ENCODE measurements around the gene ARL8A. TPM values are rescaled to one million over a fixed set of nuclear protein-coding genes. Genes with fewer than 3 reads are reported as not detected.
A peak's percentile ranks its signal among the peaks of the same experiment; 100 is the strongest.
"Not testable (repeated sequence)": the region's sequence is repeated elsewhere in the genome, so short reads cannot be mapped to it uniquely, and the experiment has no call there.

ARL8A gene
- total RNA-seq, 6 experiments from 2014 or later = 23.1 to 57.7 (median 36.1) TPM

- ATAC-seq = peak; percentile 19 to 79 (median 32)
- Histone ChIP-seq H3K4me3 (no peak overlapping the region), H3K36me3 (no peaks in the 10 kb centered on the region), H3K9me3 (no peaks in the 10 kb centered on the region), H3K27ac (no peak overlapping the region), H3K27me3 (no peaks in the 10 kb centered on the region), H3K4me1 (peaks cover 0 to 3% (median 0%) of the 10 kb centered on the region in 4 donors)
- peak in 1 of 3 donors; percentile 36 for DNase-seq
- intact Hi-C loops (cut with DNase I) = no loop called here
- WGBS (ENCODE audit: insufficient coverage, low coverage, low lambda C conversion rate, missing lambda C conversion rate) = 92% methylated on average over 2 of the region's 11 CpGs
- TF ChIP-seq CTCF (IDR thresholded peaks at IDR 0.05) (no peak), POLR2A (IDR thresholded peaks at IDR 0.05) (no peak)
These were observed 26.9 kb upstream of the ARL8A start for GRCh38 chr1:202171292-202172014.

- Histone ChIP-seq H3K4me1 (peaks cover 0 to 3% (median 0%) of the 10 kb centered on the region in 4 donors), H3K4me3 (no peak overlapping the region), H3K27me3 (no peaks in the 10 kb centered on the region), H3K9me3 (no peaks in the 10 kb centered on the region), H3K36me3 (no peaks in the 10 kb centered on the region), H3K27ac (no peak overlapping the region)
- TF ChIP-seq POLR2A (IDR thresholded peaks at IDR 0.05) (no peak), CTCF (IDR thresholded peaks at IDR 0.05) (no peak)
- DNase-seq (no peak), ATAC-seq (no peak)
- intact Hi-C loops (cut with DNase I) = no loop called here
- 90% methylated on average over 5 of the region's 6 CpGs for WGBS (ENCODE audit: insufficient coverage, low coverage, low lambda C conversion rate, missing lambda C conversion rate)
These were observed 26.2 kb upstream of the ARL8A start for GRCh38 chr1:202170726-202171125.

GRCh38 chr1:202168861-202169260 is 24.3 kb upstream of the ARL8A start:
- Histone ChIP-seq H3K4me1 (peaks cover 0 to 3% (median 0%) of the 10 kb centered on the region in 4 donors), H3K27ac (no peak overlapping the region), H3K4me3 (no peak overlapping the region), H3K9me3 (no peaks in the 10 kb centered on the region), H3K36me3 (no peaks in the 10 kb centered on the region), H3K27me3 (no peaks in the 10 kb centered on the region)
- DNase-seq (no peak), ATAC-seq (no peak)
- TF ChIP-seq POLR2A (IDR thresholded peaks at IDR 0.05) (no peak), CTCF (IDR thresholded peaks at IDR 0.05) (no peak)
- intact Hi-C loops (cut with DNase I) = no loop called here
- WGBS (ENCODE audit: insufficient coverage, low coverage, low lambda C conversion rate, missing lambda C conversion rate) = 75% methylated on average over 2 of the region's 7 CpGs

GRCh38 chr1:202167708-202168415 is 23.3 kb upstream of the ARL8A start:
- Histone ChIP-seq H3K36me3 (no peaks in the 10 kb centered on the region), H3K27ac (no peak overlapping the region), H3K4me3 (no peak overlapping the region), H3K9me3 (no peaks in the 10 kb centered on the region), H3K4me1 (peaks cover 0 to 7% (median 0%) of the 10 kb centered on the region in 4 donors), H3K27me3 (no peaks in the 10 kb centered on the region)
- DNase-seq (peak in 1 of 3 donors; percentile 37), ATAC-seq (no peak)
- 92% methylated on average over 4 of the region's 18 CpGs for WGBS (ENCODE audit: insufficient coverage, low coverage, low lambda C conversion rate, missing lambda C conversion rate)
- intact Hi-C loops (cut with DNase I) = no loop called here
- TF ChIP-seq POLR2A (IDR thresholded peaks at IDR 0.05) (no peak), CTCF (IDR thresholded peaks at IDR 0.05) (no peak)

- H3K4me1 ChIP-seq; intact Hi-C loops (cut with DNase I); H3K27me3 ChIP-seq; H3K27ac ChIP-seq; H3K36me3 ChIP-seq; H3K4me3 ChIP-seq; DNase-seq; H3K9me3 ChIP-seq; ATAC-seq: not testable (repeated sequence)
- 73% methylated on average over 13 of the region's 13 CpGs for WGBS (ENCODE audit: insufficient coverage, low coverage, low lambda C conversion rate, missing lambda C conversion rate)
These were observed 22.5 kb upstream of the ARL8A start for GRCh38 chr1:202167054-202167453.

All from right lobe of liver (tissue), 6 donors.